HepG2 (cell line): ENCODE measurements around the gene TMEM141. TPM values are rescaled to one million over a fixed set of nuclear protein-coding genes. Genes with fewer than 3 reads are reported as not detected.
A peak's percentile ranks its signal among the peaks of the same experiment; 100 is the strongest.

Experiments
- CREM ChIP-seq, 2 experiments: sonication (generic) in 1 of 2; formaldehyde crosslinking in 1 of 2; IDR thresholded peaks; 2 replicates each; pipeline versions ENCODE4 v1.4.0 to v1.6.1; 2016 to 2020; ENCODE audit warnings: antibody characterized with exemption in 1 of 2, mild to moderate bottlenecking in 1 of 2, missing genetic modification reagents in 1 of 2
- EED ChIP-seq: sonication (generic); formaldehyde crosslinking; IDR thresholded peaks from 2 replicates; pipeline ENCODE4 v1.5.0; 2020; ENCODE audit warnings: mild to moderate bottlenecking, missing genetic modification reagents
- HMG20A ChIP-seq: IDR thresholded peaks from 2 replicates; pipeline ENCODE4 v1.6.1; 2016; ENCODE audit warnings: borderline replicate concordance
- POLR2G ChIP-seq: fragments of 200-400 bp; formaldehyde crosslinking; IDR thresholded peaks from 2 replicates; pipeline ENCODE4 v1.6.1; 2018; ENCODE audit warnings: mild to moderate bottlenecking, low read depth, low read length, moderate library complexity
- SNAI1 ChIP-seq: sonication (generic); formaldehyde crosslinking; IDR thresholded peaks from 2 replicates; pipeline ENCODE4 v1.5.0; 2020; ENCODE audit warnings: mild to moderate bottlenecking, missing genetic modification reagents, borderline replicate concordance
- SP4 ChIP-seq: sonication (generic); formaldehyde crosslinking; IDR thresholded peaks from 2 replicates; pipeline ENCODE4 v1.8.1; 2023; ENCODE audit warnings: mild to moderate bottlenecking, missing genetic modification reagents
- ZC3H13 ChIP-seq: sonication (generic); formaldehyde crosslinking; IDR thresholded peaks from 2 replicates; pipeline ENCODE4 v1.8.1; 2023; ENCODE audit warnings: mild to moderate bottlenecking, missing genetic modification reagents, moderate library complexity
- ZNF33A ChIP-seq: sonication (generic); formaldehyde crosslinking; IDR thresholded peaks from 2 replicates; pipeline ENCODE4 v1.5.1; 2020; ENCODE audit warnings: missing genetic modification reagents, mild to moderate bottlenecking, moderate library complexity, borderline replicate concordance
- ZNF713 ChIP-seq: sonication (generic); formaldehyde crosslinking; IDR thresholded peaks from 2 replicates; pipeline ENCODE4 v1.4.0; 2020; ENCODE audit warnings: mild to moderate bottlenecking, missing genetic modification reagents
- ZNF792 ChIP-seq: IDR thresholded peaks from 2 replicates; pipeline ENCODE4 v1.6.1; 2016
- ZNF83 ChIP-seq: sonication (generic); formaldehyde crosslinking; IDR thresholded peaks from 2 replicates; pipeline ENCODE4 v1.4.0; 2020; ENCODE audit warnings: missing genetic modification reagents, mild to moderate bottlenecking, borderline replicate concordance
- polyA plus RNA-seq, 8 experiments: library from polyadenylated mRNA; depleted of rRNA in 3 of 8; stranded (reverse) in 7 of 8; unstranded in 1 of 8; fragments of >200 nt; fragmentation: Illumina TruSeq in 4 of 8; extraction: Trizol in 4 of 8; gene quantifications; 2 replicates each; pipeline versions ENCODE4 v1.2.1 to v1.2.3, GENCODE V29; 2011 to 2016; ENCODE audit warnings: low read depth in 4 of 8, missing spikeins in 1 of 8, mixed read lengths in 1 of 8; ENCODE audit not compliant: insufficient read depth in 1 of 8
- total RNA-seq, 5 experiments: library from RNA; depleted of rRNA; stranded (reverse); fragments of >200 nt; fragmentation: Illumina TruSeq; extraction: Trizol; gene quantifications; 2 replicates each; pipeline ENCODE4 v1.2.3, GENCODE V29; 2016; ENCODE audit warnings: low read depth in 1 of 5
- TF ChIP-seq, protein P1 (sequence below): sonication (generic); formaldehyde crosslinking; IDR thresholded peaks from 2 replicates; pipeline ENCODE4 v1.4.0; 2020; ENCODE audit warnings: missing genetic modification reagents, borderline replicate concordance
- TF ChIP-seq, protein P2 (sequence below): sonication (generic); formaldehyde crosslinking; IDR thresholded peaks from 2 replicates; pipeline ENCODE4 v1.8.0; 2022; ENCODE audit warnings: mild to moderate bottlenecking, missing genetic modification reagents
- TF ChIP-seq, protein P3 (sequence below), 2 experiments: sonication (generic) in 1 of 2; formaldehyde crosslinking in 1 of 2; IDR thresholded peaks; 2 replicates each; pipeline versions ENCODE4 v1.6.1 to v1.9.0; 2014 to 2022; ENCODE audit warnings: antibody characterized with exemption in 1 of 2, borderline replicate concordance in 1 of 2, inconsistent platforms in 1 of 2, low read depth in 1 of 2, missing genetic modification reagents in 1 of 2

The TMEM141 gene
- total and polyA plus RNA-seq, 2 of the 13 experiments (the other 11 are each of a cell fraction or from before 2014, with no cell fraction given), result 81.0 to 202 TPM

DNA sequence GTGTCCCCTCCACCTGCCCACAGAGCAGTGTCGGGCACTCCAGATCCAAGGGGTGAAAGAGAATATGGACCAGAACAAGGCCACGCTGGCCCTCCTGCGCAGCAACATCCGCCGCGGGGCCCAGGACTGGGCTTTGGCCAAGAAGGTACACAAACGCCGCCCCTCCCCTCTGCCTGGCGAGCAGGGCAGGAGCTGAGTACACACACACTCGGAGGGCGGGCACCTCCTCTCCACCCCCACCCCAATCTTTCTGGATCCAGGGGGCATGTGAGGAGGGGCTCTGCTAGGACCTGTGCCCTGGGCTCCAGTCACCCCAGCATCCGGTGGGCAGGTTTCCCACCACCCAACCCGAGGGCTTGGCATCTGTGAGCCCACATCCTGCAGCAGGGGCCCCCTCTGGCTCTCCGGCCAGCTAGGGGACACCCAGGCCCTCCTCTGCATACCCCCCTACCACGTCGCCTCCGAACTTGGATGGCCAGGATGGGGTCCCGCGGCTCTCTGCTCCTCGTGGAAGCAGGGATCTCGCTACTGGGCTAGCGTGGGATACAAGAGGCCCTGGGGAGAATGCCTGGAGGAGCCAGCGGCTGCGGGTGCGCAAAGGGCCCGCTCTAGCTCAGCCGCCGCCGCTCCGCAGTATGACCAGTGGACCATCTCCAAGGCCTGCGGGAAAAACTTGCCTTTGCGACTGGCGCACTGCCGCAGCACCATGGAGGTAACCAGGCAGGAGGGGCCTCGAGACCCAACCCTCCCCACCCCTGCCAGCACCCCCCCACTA, 8.1 kb downstream of the TMEM141 start (continued):
- TF ChIP-seq, protein P1, sequence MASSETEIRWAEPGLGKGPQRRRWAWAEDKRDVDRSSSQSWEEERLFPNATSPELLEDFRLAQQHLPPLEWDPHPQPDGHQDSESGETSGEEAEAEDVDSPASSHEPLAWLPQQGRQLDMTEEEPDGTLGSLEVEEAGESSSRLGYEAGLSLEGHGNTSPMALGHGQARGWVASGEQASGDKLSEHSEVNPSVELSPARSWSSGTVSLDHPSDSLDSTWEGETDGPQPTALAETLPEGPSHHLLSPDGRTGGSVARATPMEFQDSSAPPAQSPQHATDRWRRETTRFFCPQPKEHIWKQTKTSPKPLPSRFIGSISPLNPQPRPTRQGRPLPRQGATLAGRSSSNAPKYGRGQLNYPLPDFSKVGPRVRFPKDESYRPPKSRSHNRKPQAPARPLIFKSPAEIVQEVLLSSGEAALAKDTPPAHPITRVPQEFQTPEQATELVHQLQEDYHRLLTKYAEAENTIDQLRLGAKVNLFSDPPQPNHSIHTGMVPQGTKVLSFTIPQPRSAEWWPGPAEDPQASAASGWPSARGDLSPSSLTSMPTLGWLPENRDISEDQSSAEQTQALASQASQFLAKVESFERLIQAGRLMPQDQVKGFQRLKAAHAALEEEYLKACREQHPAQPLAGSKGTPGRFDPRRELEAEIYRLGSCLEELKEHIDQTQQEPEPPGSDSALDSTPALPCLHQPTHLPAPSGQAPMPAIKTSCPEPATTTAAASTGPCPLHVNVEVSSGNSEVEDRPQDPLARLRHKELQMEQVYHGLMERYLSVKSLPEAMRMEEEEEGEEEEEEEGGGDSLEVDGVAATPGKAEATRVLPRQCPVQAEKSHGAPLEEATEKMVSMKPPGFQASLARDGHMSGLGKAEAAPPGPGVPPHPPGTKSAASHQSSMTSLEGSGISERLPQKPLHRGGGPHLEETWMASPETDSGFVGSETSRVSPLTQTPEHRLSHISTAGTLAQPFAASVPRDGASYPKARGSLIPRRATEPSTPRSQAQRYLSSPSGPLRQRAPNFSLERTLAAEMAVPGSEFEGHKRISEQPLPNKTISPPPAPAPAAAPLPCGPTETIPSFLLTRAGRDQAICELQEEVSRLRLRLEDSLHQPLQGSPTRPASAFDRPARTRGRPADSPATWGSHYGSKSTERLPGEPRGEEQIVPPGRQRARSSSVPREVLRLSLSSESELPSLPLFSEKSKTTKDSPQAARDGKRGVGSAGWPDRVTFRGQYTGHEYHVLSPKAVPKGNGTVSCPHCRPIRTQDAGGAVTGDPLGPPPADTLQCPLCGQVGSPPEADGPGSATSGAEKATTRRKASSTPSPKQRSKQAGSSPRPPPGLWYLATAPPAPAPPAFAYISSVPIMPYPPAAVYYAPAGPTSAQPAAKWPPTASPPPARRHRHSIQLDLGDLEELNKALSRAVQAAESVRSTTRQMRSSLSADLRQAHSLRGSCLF (CRISPR knock-in tag), result no peak
- TF ChIP-seq, protein P2, sequence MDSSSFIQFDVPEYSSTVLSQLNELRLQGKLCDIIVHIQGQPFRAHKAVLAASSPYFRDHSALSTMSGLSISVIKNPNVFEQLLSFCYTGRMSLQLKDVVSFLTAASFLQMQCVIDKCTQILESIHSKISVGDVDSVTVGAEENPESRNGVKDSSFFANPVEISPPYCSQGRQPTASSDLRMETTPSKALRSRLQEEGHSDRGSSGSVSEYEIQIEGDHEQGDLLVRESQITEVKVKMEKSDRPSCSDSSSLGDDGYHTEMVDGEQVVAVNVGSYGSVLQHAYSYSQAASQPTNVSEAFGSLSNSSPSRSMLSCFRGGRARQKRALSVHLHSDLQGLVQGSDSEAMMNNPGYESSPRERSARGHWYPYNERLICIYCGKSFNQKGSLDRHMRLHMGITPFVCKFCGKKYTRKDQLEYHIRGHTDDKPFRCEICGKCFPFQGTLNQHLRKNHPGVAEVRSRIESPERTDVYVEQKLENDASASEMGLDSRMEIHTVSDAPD (CRISPR knock-in tag), result peak; percentile 84
- TF ChIP-seq, protein P3, sequence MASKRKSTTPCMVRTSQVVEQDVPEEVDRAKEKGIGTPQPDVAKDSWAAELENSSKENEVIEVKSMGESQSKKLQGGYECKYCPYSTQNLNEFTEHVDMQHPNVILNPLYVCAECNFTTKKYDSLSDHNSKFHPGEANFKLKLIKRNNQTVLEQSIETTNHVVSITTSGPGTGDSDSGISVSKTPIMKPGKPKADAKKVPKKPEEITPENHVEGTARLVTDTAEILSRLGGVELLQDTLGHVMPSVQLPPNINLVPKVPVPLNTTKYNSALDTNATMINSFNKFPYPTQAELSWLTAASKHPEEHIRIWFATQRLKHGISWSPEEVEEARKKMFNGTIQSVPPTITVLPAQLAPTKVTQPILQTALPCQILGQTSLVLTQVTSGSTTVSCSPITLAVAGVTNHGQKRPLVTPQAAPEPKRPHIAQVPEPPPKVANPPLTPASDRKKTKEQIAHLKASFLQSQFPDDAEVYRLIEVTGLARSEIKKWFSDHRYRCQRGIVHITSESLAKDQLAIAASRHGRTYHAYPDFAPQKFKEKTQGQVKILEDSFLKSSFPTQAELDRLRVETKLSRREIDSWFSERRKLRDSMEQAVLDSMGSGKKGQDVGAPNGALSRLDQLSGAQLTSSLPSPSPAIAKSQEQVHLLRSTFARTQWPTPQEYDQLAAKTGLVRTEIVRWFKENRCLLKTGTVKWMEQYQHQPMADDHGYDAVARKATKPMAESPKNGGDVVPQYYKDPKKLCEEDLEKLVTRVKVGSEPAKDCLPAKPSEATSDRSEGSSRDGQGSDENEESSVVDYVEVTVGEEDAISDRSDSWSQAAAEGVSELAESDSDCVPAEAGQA (IDR thresholded peaks at IDR 0.05; ENCODE audit: low read depth), result peak; percentile 40; the same call in 1 of the 2 replicates
- TF ChIP-seq, protein P3 (CRISPR knock-in tag; IDR thresholded peaks at IDR 0.05; ENCODE audit: borderline replicate concordance), result 0 out of 2 replicates have a peak, but pooled peaks have one; percentile 64
- TF ChIP-seq SNAI1 (CRISPR knock-in tag), result peak; percentile 46; the same call in 1 of the 2 replicates
- no peak for TF ChIP-seq ZNF792 (CRISPR knock-in tag)
- no peak for TF ChIP-seq ZNF83 (CRISPR knock-in tag)
- no peak for TF ChIP-seq ZNF33A (CRISPR knock-in tag)
- peak; percentile 38; the same call in 1 of the 2 replicates for TF ChIP-seq CREM (IDR thresholded peaks at IDR 0.05)
- TF ChIP-seq CREM (CRISPR knock-in tag; IDR thresholded peaks at IDR 0.05), result no peak
- TF ChIP-seq POLR2G, result peak; percentile 88
- peak; percentile 65 for TF ChIP-seq SP4
- no peak for TF ChIP-seq ZNF713 (CRISPR knock-in tag)
- 0 out of 2 replicates have a peak, but pooled peaks have one; percentile 58 for TF ChIP-seq EED (CRISPR knock-in tag)
- TF ChIP-seq ZC3H13 (CRISPR knock-in tag), result peak; percentile 95; the same call in 1 of the 2 replicates
- TF ChIP-seq HMG20A (CRISPR knock-in tag), result peak; percentile 23; the same call in 1 of the 2 replicates
